RWPE2 (cell line): ENCODE measurements around the gene L3MBTL3.

Experiments used
- ATAC-seq: fragments of 200-7000 bp; cut with Tn5 transposase; 3 replicates; pipeline ENCODE4 v1.9.1; 2021; ENCODE audit warnings: low read depth
- DNase-seq: peaks from one replicate; pipeline ENCODE4 v3.0.0-alpha.2; 2020; ENCODE audit warnings: low spot score
- H3K27ac ChIP-seq: fragments of 450-650 bp; 2 replicates; pipeline ENCODE4 v1.5.1; 2017; ENCODE audit warnings: mild to moderate bottlenecking; ENCODE audit not compliant: poor library complexity, severe bottlenecking
- H3K27me3 ChIP-seq: fragments of 250-450 bp; sonication (Bioruptor Pico); 2 replicates; pipeline ENCODE4 v1.5.1; 2021; ENCODE audit warnings: mild to moderate bottlenecking, moderate library complexity; ENCODE audit not compliant: insufficient read depth, poor library complexity, severe bottlenecking
- H3K36me3 ChIP-seq: fragments of 250-450 bp; sonication (Bioruptor Pico); 2 replicates; pipeline ENCODE4 v1.5.1; 2020; ENCODE audit warnings: low read depth, mild to moderate bottlenecking, moderate library complexity
- H3K4me1 ChIP-seq: fragments of 250-450 bp; sonication (Bioruptor Pico); 2 replicates; pipeline ENCODE4 v1.5.1; 2021; ENCODE audit warnings: mild to moderate bottlenecking, moderate library complexity; ENCODE audit not compliant: insufficient read depth, poor library complexity, severe bottlenecking
- H3K4me3 ChIP-seq: fragments of 250-450 bp; sonication (Bioruptor Pico); 2 replicates; pipeline ENCODE4 v1.5.1; 2021; ENCODE audit warnings: mild to moderate bottlenecking, moderate library complexity; ENCODE audit not compliant: severe bottlenecking
- H3K9me3 ChIP-seq: fragments of 250-450 bp; sonication (Bioruptor Pico); 2 replicates; pipeline ENCODE4 v1.5.1; 2021; ENCODE audit warnings: mild to moderate bottlenecking, moderate library complexity; ENCODE audit not compliant: severe bottlenecking
- TF ChIP-seq, protein P1 (sequence below): fragments of 450-650 bp; IDR thresholded peaks from one replicate; pipeline ENCODE4 v1.5.1; 2017; ENCODE audit warnings: mild to moderate bottlenecking, moderate library complexity; ENCODE audit not compliant: poor library complexity, severe bottlenecking

Gene L3MBTL3

DNA sequence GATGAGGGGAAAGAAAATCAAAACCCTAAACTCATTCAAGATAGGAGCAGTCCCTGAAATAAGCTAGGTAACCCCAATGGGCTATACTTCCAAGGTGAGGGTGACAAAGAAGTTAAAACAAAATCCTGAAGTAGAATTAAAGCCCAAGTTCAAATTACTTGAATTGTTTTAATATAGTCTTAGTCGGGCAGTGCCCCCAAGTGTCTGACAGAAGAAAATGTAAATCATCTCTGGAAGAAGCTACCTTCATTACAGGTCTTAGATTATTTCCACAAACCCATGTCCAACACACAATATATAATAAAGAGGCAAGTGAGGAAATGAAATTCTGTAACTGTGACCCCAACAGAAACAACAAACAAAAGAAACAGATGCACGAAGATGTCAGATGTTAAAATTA is 36.8 kb upstream of the L3MBTL3 start:
- Histone ChIP-seq H3K36me3 (no peaks in the 10 kb centered on the region), H3K4me1 (no peaks in the 10 kb centered on the region), H3K4me3 (no peak overlapping the region), H3K27me3 (no peaks in the 10 kb centered on the region), H3K9me3 (no peaks in the 10 kb centered on the region), H3K27ac (no peak overlapping the region)
- TF ChIP-seq, protein P1, sequence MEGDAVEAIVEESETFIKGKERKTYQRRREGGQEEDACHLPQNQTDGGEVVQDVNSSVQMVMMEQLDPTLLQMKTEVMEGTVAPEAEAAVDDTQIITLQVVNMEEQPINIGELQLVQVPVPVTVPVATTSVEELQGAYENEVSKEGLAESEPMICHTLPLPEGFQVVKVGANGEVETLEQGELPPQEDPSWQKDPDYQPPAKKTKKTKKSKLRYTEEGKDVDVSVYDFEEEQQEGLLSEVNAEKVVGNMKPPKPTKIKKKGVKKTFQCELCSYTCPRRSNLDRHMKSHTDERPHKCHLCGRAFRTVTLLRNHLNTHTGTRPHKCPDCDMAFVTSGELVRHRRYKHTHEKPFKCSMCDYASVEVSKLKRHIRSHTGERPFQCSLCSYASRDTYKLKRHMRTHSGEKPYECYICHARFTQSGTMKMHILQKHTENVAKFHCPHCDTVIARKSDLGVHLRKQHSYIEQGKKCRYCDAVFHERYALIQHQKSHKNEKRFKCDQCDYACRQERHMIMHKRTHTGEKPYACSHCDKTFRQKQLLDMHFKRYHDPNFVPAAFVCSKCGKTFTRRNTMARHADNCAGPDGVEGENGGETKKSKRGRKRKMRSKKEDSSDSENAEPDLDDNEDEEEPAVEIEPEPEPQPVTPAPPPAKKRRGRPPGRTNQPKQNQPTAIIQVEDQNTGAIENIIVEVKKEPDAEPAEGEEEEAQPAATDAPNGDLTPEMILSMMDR, result peak; percentile 73
- no peak for ATAC-seq
- DNase-seq, result no peak

DNA sequence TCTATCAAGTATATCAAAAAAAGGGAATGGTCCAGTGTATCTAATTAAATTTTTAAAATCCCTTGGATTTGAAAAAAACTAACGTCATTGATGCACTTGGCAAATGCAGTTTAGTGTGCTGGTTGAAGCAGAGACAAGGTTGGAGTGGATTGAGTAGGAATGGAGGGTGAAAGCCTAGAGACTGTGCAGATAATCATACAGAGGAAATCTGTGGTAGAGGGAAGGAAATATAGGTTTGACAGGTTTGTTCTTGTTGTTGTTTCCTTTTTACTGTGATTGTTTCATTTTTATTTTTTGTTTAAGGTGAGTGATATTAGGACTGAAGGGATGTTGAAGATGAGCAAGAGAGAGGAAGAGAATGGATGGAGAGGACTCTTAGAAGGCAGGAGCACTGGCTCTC is 29.0 kb upstream of the L3MBTL3 start:
- no peaks in the 10 kb centered on the region for H3K36me3 ChIP-seq
- ATAC-seq, result no peak
- no peaks in the 10 kb centered on the region for H3K9me3 ChIP-seq
- H3K4me3 ChIP-seq, result no peak overlapping the region
- H3K4me1 ChIP-seq, result no peaks in the 10 kb centered on the region
- no peaks in the 10 kb centered on the region for H3K27me3 ChIP-seq
- DNase-seq, result no peak
- TF ChIP-seq, protein P1, result no peak
- no peak overlapping the region for H3K27ac ChIP-seq

DNA sequence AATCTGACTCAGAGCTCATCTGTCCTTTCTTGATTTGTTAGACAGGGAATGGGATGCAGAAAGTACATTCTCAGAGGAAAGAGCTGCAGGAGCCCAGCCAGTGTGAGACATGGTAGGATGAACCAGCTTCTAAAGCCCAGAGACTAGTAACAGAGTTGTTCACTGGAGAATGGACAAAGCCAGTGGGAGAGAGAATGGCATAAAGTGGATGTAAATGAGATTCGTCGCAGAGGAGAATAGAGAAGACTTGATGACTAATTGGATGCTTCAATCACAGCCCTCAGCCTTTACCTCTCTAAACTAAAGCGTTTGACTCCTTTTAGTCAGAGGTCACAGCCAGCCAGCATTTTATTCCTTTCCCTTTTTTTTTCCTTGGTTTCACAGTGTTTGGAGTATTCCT is 25.5 kb upstream of the L3MBTL3 start:
- H3K4me1 ChIP-seq, result no peaks in the 10 kb centered on the region
- no peak overlapping the region for H3K27ac ChIP-seq
- ATAC-seq (no peak), DNase-seq (no peak)
- H3K36me3 ChIP-seq, result no peaks in the 10 kb centered on the region
- H3K27me3 ChIP-seq, result no peaks in the 10 kb centered on the region
- no peaks in the 10 kb centered on the region for H3K9me3 ChIP-seq
- TF ChIP-seq, protein P1, result no peak
- H3K4me3 ChIP-seq, result no peak overlapping the region

DNA sequence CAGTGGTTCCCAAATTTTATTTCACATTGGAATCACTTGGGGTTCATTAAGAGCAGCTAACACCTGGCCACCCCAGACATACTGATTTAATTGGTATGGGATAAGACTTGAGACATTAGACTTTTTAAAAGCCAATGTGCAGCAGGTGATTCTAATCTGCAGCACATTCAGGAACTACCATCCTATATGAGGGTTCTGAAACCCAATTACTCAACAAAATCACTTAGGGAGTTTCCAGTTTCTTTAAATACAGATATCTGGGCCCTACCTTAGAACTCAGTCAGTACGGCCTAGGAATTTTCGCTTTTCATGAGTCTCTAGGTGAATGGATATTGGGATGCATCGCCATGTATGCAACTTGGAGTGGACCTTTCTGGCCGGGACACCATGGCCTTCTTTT is 24.0 kb upstream of the L3MBTL3 start:
- Histone ChIP-seq H3K9me3 (no peaks in the 10 kb centered on the region), H3K36me3 (no peaks in the 10 kb centered on the region), H3K4me1 (no peaks in the 10 kb centered on the region), H3K4me3 (no peak overlapping the region), H3K27ac (no peak overlapping the region), H3K27me3 (no peaks in the 10 kb centered on the region)
- DNase-seq, result no peak
- TF ChIP-seq, protein P1, result no peak
- no peak for ATAC-seq

DNA sequence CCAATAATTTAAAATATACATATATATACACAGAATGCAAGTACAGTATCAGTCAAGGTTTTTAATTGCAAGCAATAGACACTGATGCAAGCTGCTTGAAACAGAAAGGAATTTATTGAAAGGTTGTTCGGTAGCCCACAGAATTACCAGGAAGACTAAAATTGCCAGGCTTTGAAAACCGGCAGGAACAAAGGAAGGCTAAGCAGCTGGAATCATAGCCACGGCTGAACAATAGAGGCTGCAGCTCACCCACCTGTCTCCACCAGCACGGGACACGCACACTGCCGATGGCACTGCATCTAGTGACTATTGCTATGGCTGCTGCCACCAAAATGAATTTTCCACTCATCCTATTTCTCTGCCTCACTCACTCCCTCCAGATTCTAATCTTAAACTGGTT is 22.0 kb upstream of the L3MBTL3 start:
- H3K36me3 ChIP-seq, result no peaks in the 10 kb centered on the region
- H3K4me3 ChIP-seq, result no peak overlapping the region
- no peaks in the 10 kb centered on the region for H3K4me1 ChIP-seq
- H3K27me3 ChIP-seq, result no peaks in the 10 kb centered on the region
- TF ChIP-seq, protein P1, result no peak
- DNase-seq (no peak), ATAC-seq (no peak)
- no peaks in the 10 kb centered on the region for H3K9me3 ChIP-seq
- H3K27ac ChIP-seq, result no peak overlapping the region
